Measurements from ENCODE around the gene KNL1.
A peak's percentile ranks its signal among the peaks of the same experiment; 100 is the strongest.
"Not testable (repeated sequence)": the region's sequence is repeated elsewhere in the genome, so short reads cannot be mapped to it uniquely, and the experiment has no call there.

Gene KNL1

DNA sequence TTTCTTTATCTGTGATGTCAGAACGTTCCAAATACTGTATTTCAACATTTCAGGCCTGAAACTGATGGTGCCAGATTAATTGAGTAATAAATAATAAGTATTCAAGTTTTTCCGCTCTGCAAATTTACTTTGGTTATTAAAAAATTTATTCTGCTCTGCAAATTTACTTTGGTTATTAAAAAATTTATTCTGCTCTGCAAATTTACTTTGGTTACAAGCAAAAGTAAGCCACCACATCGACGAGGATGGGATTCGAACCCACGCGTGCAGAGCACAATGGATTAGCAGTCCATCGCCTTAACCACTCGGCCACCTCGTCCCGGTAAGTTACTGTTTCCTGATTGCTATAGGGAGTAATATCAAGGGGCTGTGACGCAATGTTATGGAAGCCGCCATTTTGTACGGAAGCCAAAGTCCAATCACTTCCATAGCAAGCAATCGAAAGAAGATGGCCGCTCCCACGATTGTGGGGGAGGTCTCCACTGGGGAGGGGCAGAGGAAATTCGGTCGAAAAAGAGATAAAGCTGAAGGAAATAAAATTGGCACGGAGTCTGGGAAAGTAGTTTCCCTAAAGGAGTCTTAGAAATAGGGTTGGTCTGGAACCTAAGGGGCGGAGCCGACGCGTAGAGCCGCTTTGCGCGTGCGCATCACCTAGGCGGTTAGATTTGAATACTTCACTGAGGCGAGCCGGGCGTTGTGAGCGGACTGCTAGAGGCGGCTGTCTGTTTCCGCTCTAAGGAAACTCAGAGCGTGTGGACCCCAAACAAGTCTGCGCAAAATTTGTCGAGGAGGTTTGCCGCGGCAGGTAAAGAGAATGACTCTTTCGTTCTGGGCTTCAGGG is at the start of gene KNL1:
TSS of gene KNL1 (plus strand) at position 662 of the 841 bp plus-strand sequence. CDS start 8,683 bp downstream, outside the sequence.
- peak; percentile 82 for DNase-seq

DNA sequence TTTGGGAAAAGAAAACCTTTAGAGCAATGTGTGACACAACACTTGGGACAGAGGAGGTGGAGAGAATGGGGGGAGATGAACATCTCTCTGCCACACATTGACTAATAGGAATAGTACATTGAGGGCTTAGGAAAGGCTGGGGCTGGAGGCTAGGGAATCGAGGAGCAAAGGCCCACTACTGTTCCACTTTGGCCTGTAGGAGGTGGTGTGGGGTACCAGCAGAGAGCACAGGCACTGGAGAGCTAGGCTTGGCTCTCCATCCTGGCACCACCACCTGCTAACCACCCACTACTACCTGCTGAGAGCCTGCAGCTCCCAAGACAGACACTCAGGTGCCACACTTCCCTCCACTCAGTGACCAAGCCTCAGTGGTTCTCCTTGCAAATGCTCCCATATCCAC is 48.6 kb upstream of the KNL1 start:
- DNase-seq = no peak

DNA sequence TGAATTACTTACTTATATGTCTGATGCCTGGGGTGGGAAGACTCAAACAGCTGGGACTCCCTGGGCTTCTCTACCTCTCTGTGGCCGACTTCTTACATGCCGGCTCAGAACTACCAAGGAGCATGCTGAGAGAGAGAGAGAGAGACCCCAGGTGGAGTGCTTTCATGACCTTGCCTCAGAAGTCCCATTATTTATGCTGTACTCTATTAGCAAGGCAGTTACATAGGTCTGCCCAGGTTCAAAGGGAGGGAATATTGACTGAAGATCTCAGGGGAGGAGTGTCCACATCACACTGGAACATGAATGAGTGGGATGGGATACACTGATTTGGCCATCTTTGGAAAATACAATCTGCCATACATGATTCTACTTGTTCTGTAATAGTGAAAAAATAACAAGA is 45.4 kb upstream of the KNL1 start:
- DNase-seq = no peak

DNA sequence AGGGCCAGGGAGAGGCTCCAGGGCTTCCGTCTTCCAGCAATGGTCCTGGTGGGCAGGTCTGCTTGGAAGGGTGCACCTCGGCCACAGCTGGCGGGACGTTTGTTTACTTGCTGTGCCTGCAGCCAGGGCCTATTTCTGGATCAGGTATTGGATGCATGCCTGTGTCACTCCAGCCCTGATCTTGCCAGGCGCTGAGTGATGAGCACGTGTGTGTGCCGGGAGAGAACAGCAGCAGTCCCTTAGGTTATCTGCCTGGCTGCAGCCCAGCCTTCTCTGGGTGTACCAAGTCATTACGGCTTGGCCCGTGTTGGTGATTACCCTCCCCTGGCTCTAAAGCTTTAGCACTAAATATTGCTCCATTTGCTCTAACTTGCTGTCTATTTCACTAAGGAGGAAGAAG is 44.2 kb upstream of the KNL1 start:
- DNase-seq = no peak

- DNase-seq = no peak
Observed at GRCh38 chr15:40550341-40551037, 43.6 kb upstream of the KNL1 start.

DNA sequence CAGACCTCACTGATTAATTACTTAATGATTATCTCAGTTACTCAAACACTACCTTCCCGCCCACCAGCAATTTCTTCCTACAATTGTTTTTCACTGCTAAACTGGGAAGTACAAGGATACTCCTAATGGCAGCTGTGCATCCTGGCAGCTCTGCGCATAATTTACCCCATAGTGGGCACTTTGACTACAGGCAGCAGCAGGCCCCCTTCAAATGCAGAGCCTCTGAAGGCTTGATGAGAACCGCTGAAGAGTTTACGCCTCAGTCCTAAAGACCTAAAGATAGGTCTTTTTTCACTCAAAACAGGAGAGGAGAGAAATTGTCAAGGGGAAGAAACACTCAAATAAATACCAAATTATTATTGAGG is 39.9 kb upstream of the KNL1 start:
- DNase-seq = no peak

DNA sequence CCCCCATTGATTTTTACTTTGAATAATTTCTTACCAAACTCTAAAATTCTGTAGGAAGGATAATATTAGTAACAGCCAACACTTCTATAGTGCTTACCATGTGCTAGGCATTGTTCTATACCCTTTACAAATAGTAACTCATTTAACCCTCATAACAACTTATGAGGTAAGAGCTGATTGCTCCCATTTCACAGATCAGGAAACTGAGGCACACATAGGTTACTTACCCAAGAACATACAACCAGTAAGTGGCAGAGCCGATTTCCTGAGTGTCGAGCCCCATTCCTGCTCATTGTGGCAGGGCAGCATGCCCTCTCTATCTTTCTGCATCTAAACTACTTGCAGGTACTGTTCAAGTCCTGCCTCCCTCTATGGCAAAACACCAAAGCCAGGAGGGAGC is 38.2 kb upstream of the KNL1 start:
- DNase-seq = no peak

GRCh38 chr15:40558952-40559742 is 34.9 kb upstream of the KNL1 start:
- no peak for DNase-seq

GRCh38 chr15:40562691-40563090 is 31.4 kb upstream of the KNL1 start:
- no peak for DNase-seq

- no peak for DNase-seq
Observed at GRCh38 chr15:40563426-40563825, 30.6 kb upstream of the KNL1 start.

- DNase-seq = peak; percentile 98
Observed at GRCh38 chr15:40564591-40565332, 29.3 kb upstream of the KNL1 start, which contains the start of gene CCDC32. TSS of gene CCDC32 (minus strand) at chr15:40565042. CDS start at chr15:40563015, 2,027 bp downstream.

DNA sequence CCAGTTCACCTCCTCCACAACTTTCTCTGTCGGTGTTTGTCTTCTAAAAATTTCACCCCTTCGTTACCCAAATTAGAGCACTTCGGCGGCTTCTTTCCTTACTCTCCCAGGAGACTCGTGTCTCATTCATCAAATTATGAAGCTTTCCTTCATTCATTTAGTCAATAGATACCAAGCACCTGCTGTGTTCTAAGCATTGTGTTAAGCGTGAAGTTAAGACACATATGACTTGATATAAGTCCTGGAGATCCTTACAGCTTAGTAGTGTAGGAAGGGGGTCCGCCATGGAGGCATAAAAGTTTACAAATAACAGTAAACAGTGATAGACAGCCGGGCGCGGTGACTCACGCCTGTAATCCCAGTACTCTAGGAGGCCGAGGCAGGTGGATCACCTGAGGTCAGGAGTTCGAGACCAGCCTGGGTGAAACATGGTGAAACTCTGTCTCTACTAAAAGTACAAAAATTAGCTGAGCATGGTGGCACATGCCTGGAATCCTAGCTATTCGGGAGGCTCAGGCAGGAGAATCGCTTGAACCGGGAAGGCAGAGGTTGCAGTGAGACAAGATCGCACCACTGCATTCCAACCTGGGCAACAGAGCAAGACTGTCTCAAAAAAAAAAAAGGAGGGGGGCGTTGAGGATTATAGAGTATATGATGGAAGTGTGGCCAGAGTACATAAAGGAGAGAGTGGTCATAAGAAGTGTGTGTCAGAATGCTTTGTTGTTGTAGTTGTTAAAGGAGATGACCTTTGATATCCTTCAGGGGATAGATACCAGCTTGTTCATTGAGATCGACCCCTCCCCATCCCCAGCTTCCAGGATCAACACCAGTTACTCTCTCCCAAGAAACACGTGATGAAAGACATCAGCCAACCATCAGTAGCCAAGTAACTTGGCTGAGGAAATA is 28.5 kb upstream of the KNL1 start:
- DNase-seq = no peak

GRCh38 chr15:40567111-40567510 is 26.9 kb upstream of the KNL1 start:
- peak; percentile 36 for DNase-seq

DNA sequence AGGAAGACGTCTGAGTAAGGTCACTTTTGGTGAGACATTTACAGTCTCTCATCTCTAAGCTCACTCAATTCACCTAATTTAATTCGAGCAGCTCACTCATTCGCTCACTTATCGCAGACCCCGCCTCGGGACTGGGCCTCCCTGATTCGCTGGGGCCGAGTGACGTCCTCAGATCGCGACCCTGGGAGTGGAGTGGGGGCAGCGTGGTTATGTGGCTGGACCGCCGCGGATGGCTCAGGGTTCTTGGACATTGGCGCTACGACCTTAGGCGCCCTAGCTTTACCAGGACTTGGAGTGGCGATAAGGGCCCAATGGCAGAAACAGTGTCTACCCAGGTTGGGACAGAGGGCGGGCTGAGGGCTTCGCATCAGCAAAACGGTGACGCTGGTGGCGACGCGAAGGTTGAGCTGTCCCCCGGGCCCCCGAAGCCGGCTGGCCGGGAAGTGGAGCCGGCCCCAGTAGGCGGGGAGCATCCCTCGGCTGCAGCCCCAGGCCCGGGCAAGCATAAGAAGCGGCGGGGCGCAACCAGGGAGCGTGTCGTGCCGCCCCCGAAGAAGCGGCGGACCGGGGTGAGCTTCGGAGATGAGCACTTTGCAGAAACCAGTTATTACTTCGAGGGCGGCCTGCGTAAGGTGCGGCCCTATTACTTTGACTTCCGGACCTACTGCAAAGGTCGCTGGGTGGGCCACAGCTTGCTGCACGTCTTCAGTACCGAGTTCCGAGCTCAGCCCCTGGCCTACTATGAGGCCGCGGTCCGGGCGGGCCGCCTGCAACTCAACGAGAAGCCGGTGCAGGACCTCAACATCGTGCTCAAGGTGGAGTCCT is 24.7 kb upstream of the KNL1 start, which contains the start of gene RPUSD2:
TSS of gene RPUSD2 (plus strand) at position 171 of the 825 bp plus-strand sequence. CDS start at position 210, 39 bp downstream.
- peak; percentile 89 for DNase-seq

- DNase-seq = no peak
Observed at GRCh38 chr15:40575113-40575512, 18.9 kb upstream of the KNL1 start.

DNA sequence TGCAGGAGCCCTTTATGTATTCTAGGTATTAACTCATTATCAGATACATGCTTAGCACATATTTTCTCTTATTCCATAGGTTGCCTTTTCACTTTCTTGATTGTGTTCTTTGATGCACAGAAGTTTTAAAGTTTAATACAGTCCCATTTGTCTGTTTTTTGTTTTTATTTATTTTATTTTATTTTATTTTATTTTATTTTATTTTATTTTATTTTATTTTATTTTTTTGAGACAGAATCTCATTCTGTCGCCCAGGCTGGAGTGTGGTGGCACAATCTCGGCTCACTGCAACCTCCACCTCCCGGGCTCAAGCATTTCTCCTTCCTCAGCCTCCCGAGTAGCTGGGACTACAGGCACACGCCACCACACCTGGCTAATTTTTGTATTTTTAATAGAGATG is 17.1 kb upstream of the KNL1 start:
- DNase-seq = not testable (repeated sequence)

DNA sequence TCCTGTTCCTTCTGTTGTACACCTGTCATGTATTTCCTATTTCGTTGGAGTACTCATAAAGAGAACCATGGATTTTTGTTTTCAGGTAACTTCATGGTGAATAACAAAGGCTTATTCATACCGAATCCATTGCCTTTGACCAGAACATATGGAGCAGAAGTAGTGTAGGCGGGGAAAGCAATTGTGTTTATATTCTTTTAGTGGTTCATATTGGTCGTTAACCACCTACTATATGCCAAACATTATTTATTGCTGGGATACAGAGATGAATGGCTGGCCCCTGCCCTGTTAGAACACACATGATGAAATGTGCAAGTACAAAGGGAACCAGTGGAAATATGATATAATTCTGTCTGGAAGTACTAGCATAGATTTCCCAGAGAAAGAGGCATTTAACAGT is 15.2 kb upstream of the KNL1 start:
- DNase-seq = no peak

- not testable (repeated sequence) for DNase-seq
Observed at GRCh38 chr15:40581796-40582195, 12.3 kb upstream of the KNL1 start.

DNA sequence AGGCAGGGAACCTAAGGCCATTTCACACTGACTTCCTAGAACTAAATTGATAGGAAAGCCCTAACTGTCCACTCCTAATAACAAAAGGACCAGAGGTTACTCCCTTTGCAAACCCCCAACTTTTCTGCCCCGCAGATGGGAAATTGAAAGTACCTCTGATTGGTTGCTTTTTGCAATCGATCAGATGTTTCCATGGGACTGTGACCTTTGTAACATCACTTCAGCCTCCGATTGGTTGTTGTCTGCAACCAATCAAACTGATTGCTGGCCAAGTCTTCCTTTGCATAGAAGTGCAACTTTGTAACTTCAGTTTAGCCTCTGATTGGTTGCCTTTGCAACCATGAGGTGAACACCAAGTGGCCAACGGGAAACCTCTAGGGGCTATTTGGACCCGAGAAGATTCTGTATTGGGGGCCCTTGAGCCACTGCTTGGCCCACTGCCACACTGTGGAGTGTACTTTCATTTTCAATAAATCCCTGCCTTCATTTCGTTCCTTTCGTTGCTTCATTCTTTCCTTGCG is 11.3 kb upstream of the KNL1 start:
- peak; percentile 39 for DNase-seq

- no peak for DNase-seq
Observed at GRCh38 chr15:40584191-40584590, 9.9 kb upstream of the KNL1 start.
